Right lobe of liver (tissue), 4 donors: ENCODE results near the gene LARP1B.

Experiments used
- CTCF ChIP-seq, 4 donors: fragments of 200-600 bp in 3 of 4; fragments of 450-650 bp in 1 of 4; IDR thresholded peaks; one replicate each; pipeline versions ENCODE4 v1.5.1 to v1.8.0; 2016 to 2022; ENCODE audit warnings: antibody characterized with exemption in 4 of 4, mild to moderate bottlenecking in 2 of 4
- POLR2A ChIP-seq: fragments of 450-650 bp; IDR thresholded peaks from one replicate; pipeline ENCODE4 v1.6.1; 2017; ENCODE audit warnings: antibody characterized with exemption, mild to moderate bottlenecking
- donor health status: DM: no; HTN: no; CAD: no.
- donor health status: DM: no; HTN: no; CAD: no.
- donor health status: DM: no; HTN: yes; CAD: no.

- no peak for TF ChIP-seq CTCF (IDR thresholded peaks at IDR 0.05)
- no peak for TF ChIP-seq POLR2A
Measured at GRCh38 chr4:128107766-128108165, 46.7 kb downstream of the LARP1B start.
